Measurements from ENCODE around the gene ATP5IF1.

The ATP5IF1 gene

DNA sequence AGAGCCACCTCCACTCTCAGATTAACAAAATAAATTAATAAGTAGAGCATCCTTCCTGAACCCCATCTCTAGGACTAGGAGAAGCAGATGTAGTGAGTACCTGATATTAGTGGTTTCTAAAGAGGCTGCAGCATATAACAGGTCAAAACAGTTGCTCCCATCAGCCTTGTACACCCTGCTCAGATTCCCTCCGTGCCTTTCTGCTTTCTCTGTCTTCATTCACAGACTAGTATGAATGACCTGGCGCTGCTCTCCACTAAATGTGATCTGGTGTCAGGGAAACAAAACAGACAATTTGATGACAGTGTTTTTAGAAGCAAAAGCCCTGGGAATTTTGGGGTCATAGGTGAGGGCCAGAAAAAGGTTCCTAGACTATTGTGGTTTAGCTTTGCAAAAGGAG lies 31.7 kb downstream of the ATP5IF1 start:
- no peak for DNase-seq

DNA sequence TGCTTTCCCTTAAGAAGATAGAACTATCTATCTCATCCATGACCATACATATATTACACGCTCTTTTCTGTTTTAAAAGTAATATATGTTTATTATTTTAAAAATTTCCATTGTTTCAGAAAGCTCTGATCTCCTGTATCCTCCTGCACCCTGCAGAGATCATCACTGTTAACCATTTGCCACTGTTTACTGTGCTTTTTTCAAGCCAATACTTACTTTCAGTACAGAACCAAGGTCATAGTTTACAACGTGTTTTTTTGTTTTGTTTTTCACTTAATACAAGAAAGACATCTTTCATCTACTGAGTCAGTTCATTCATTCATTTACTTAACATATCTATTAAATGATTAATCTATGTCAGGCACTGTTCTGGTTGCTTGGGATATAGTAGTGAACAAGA lies 33.6 kb downstream of the ATP5IF1 start:
- DNase-seq, result no peak

DNA sequence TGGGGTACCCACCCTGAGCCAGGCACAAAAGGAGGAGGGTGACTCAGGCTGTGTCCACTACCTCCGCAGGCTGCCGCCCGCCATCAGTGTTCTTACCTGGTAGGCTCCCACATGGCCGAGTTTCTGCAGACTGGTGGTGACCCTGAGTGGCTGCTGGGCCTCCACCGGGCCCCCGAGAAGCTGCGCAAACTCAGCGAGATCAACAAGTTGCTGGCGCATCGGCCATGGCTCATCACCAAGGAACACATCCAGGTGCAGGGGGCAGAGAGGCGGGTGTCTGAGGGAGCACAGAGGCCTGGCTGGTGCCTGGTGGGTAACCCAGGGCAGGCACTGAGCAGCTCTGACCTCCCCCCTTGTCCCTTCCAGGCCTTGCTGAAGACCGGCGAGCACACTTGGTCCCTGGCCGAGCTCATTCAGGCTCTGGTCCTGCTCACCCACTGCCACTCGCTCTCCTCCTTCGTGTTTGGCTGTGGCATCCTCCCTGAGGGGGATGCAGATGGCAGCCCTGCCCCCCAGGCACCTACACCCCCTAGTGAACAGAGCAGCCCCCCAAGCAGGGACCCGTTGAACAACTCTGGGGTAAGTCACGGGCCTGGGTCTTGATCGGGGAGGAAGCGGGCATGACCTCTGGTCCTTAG lies 36.4 kb downstream of the ATP5IF1 start:
- DNase-seq, result no peak

DNA sequence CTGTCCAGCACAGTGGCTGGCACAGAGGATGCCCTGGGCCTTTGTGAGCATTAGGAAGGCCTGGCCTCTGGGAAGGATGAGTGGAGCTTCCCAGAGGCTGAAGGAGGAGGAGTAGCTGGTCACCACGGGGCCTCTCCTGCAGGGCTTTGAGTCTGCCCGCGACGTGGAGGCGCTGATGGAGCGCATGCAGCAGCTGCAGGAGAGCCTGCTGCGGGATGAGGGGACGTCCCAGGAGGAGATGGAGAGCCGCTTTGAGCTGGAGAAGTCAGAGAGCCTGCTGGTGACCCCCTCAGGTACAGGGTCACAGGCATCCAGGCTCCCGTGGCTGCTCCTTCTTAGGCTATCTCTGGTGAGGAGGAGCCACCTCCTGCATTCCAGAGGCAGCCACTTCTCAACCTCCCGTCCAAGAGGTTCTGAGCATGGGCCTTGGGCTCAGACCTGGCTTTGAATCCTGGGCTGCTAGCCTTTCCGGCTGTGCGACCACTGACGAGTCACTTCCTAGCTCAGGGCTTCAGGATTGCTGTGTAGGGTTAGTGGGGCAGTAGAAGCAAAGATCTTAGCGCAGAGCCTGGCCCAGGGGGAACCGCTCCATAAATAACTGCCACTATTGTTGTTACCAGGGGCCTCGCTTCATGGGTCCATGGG lies 37.4 kb downstream of the ATP5IF1 start:
- DNase-seq, result no peak

DNA sequence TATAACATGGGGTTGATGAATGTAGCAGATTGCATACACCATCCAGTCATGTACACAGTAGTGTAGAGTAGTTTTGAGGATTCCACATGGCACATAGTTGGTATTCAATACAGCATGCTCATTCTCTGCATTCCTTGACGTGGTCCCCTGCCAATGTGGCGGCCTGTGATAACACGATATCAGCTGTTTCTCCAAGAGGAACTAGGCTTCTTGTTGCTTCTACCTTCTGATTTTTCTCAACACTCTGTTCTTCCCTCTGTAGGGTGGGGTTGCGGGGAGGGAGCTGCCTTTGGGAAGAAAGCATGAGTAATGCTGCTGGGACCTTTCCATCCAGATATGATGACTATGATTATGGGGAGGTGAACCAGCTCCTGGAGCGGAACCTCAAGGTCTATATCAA lies 42.8 kb downstream of the ATP5IF1 start:
- no peak for DNase-seq

DNA sequence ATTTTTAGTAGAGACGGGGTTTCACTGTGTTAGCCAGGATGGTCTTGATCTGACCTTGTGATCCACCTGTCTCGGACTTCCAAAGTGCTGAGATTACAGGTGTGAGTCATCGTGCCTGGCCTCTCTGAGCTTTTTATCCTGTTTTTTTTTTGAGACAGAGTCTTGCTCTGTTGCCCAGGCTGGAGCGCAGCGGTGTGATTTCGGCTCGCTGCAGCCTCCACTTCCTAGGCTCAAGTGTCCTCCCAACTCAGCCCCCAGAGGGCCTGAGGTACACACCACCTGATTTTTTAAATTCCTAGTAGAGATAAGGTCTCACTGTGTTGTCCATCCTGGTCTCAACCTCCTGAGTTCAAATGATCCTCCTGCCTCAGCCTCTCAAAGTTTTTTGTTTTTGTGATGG lies 43.8 kb downstream of the ATP5IF1 start:
- no peak for DNase-seq

DNA sequence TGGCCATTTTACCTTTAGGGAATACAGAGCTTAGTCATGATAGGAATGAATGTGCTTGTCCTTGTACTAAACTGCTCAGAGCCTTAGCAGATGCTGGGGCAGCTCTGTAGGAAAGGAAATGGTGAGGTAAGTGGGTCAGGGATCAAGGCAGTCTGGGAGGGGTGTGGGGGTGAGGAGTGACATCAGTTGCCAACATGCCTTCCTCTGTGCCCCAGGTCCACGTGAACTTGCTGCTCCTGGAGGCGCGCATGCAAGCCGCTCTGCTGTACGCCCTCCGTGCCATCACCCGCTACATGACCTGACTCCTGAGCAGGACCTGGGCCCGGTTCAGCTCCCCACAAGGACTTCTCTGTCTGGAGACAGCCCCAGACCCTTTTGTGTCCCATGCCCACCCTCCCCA lies 44.6 kb downstream of the ATP5IF1 start:
- no peak for DNase-seq

DNA sequence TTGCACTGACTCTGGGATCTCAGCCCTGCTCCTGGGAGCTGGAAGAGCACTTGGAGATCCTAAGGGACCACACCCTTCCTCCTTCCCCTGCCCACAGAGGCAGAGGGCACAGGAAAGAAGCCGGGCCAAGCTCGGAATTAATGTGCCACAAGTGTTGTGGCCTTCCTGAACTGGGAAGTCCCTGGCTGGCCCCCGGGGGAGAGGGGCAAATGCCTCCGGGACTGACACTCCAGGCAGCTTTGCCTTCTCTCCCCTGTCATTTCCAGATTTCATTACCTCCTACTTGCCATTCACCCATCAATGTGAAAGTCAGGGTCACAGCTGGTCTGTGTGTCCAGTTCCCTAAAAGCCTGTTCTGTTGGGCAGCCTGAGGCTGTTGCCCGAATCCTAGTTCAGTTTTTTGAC lies 45.1 kb downstream of the ATP5IF1 start:
- no peak for DNase-seq

DNA sequence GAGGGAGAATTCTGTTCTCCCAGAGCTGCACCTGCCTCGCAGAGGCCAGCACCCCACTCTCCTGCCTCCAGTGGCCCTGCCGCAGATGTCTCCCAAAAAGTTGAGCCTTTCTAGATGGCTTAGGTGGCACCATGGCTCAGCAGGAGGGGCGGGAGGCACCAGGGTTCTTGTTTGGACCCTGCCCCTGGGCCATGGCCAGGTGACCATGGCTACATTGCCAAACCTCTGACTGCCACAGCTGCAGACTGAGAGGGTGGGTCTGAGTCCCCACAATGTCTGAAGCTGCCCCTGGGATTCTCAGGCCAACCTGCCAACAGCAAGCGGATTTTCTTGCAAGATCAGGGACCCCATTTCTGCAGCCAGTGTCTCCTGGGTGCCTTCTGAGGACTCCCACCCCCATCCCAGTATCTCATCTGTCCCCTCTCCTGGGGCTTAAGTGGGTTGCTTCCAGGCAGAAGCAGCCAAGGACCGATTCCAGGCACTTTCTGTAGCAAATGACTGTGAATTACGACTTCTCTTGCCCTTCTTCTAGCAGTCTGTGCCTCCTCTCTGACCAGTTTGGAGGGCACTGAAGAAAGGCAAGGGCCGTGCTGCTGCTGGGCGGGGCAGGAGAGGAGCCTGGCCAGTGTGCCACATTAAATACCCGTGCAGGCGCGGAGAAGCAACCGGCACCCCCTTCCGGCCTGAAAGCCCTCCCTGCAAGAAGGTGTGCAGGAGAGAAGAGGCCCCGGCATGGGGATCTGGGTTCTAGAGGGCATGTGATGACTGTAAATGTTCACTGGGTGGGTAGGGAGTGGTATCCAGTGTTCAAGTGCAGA lies 45.9 kb downstream of the ATP5IF1 start:
- DNase-seq, result no peak

DNA sequence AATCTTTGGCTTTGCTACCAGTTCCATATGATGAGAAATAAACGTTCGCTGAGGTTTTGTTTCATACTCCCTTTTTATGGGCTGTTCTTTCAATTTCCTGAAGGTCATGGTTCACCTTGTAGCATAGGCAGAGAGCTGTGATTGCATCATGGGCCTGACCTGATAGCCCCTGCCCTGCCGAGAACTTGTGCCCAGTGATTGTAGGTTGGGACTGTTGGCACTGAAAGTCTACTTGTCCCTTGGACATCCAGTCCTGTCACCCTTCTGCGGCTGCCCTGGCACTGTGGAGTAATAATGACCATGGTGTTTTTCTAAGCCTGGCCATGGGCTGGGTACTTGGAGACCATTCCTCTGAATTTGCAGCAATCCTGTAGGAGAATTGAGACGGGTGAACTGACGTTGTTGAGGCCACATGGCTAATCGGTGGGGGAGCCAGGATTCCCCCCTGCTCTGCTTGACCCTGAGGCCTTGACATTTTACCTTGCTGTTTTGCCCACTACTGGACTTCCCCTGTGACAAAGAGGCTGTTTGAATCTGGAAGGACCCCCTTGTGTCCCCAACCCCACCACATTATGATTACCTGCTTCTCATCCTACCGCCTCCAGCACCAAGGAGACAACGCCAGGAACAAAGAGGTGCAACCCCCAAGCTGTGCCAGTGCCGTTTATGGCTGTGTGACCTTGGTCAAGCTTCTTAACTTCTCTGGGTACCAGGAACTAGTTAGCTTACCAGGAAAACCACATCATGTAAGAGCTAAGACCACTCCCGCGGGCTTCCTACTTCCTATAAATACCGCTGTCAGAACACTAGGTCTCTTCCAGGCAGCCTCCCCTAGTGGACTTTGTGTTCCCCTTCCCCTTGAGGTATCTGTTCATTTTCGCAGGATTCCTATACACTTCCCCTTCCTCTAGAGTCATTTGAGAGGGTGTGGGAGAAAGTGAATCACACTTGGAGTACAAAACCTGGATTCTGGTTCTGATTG lies 46.8 kb downstream of the ATP5IF1 start:
- DNase-seq, result no peak

DNA sequence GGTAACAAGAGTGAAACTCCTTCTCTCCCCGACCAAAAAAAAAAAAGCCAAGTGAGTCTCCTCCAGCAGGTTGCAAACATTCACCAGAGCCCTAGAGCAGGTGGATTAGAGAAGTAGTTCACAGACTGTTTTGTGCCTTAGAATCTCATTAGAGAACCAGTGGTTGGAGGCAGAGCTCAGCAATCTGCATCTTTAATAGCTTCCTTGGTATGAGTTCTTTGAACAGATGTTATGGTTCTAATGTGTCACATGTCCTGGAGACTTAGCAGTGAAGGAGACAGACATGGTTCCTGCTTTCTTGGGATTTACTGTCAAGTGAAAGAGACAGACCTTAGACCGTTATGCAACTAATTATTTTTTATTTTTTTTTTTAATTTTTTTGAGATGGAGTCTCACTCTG lies 50.2 kb downstream of the ATP5IF1 start:
- no peak for DNase-seq
